B cell (primary cell): Measurements from ENCODE around the gene BMP7.
"Not testable (repeated sequence)": the region's sequence is repeated elsewhere in the genome, so short reads cannot be mapped to it uniquely, and the experiment has no call there.

Experiments used
- CTCF ChIP-seq: fragments of 200-600 bp; IDR thresholded peaks from one replicate; pipeline ENCODE4 v1.8.0; 2022; ENCODE audit warnings: antibody characterized with exemption, mild to moderate bottlenecking
- EZH2 ChIP-seq: IDR thresholded peaks from 2 replicates; pipeline ENCODE4 v1.6.1; 2012; ENCODE audit warnings: borderline replicate concordance, low read depth, mild to moderate bottlenecking, moderate library complexity, low read length; ENCODE audit not compliant: insufficient read depth, poor library complexity, severe bottlenecking

GRCh38 chr20:57239725-57240124 is 26.7 kb downstream of the BMP7 start:
- not testable (repeated sequence) for TF ChIP-seq EZH2, CTCF
